ENCODE measurements around the gene HCFC1R1. TPM values are rescaled to one million over a fixed set of nuclear protein-coding genes. Genes with fewer than 3 reads are reported as not detected.

Gene HCFC1R1
- total and polyA plus RNA-seq, 2 of the 8 experiments (the other 6 are each of a cell fraction or from before 2014, with no cell fraction given), result 72.7 to 138 TPM

DNA sequence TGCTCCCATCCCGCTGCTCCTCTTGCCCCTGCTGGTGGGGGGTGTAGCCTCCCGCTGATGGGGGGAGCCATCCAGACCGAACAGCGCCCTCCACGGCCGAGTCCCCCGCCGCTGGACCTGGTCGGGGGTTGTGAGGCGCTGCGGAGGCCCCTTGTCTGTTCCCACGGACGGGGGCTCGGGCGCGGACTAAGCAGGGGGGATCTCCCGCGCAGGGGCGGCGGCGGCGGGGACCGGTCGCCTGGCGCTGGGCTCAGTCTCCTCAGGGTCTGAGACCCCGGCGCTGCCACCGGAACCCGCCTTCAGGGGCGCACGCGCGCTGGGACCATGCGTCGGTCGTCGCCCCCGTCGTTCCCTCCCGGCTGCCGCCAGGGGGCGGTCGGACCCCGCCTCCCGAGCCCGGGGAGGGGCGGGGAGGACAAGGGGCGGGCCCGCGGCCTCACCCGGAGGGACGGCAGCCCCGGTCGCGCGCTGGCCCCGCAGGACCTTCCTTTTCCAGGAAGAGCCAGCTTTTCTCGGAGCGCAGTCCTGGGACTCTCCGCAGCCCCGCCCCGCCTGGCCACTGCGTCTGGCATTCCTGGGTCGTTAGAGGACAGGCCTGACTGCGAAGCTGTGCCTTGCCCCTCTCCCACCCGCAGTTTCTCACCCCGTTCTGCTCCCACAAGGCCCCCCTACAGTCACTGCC lies 35.4 kb upstream of the HCFC1R1 start (continued):
- TF ChIP-seq RBBP5 (IDR thresholded peaks at IDR 0.05; ENCODE audit: borderline replicate concordance, low read depth, low read length) (no peak), CEBPB (IDR thresholded peaks at IDR 0.05; ENCODE audit: low read depth, low read length) (no peak), RAD21 (IDR thresholded peaks at IDR 0.05 in 1 of 2, conservative IDR thresholded peaks at IDR 0.05 in 1 of 2; ENCODE audit: low read depth in 2 of 2, low read length in 2 of 2) (peak; percentile 81 to 95), YY1 (IDR thresholded peaks at IDR 0.05; ENCODE audit: low read depth, low read length) (0 out of 2 replicates have a peak, but pooled peaks have one; percentile 42), TAF7 (optimal IDR thresholded peaks at IDR 0.05; ENCODE audit: borderline replicate concordance, low read depth, low read length) (peak; percentile 82), KDM4A (IDR thresholded peaks at IDR 0.05; ENCODE audit: low read depth, low read length, severe bottlenecking) (peak; percentile 79), NANOG (IDR thresholded peaks at IDR 0.05; ENCODE audit: insufficient read depth, low read depth, low read length, poor library complexity, severe bottlenecking) (no peak), SAP30 (IDR thresholded peaks at IDR 0.05; ENCODE audit: insufficient read depth, insufficient replicate concordance, low read length) (no peak), CBX8 (IDR thresholded peaks at IDR 0.05; ENCODE audit: borderline replicate concordance, low read depth, low read length) (no peak), HDAC2 (IDR thresholded peaks at IDR 0.05; ENCODE audit: borderline replicate concordance in 1 of 2, low read depth in 2 of 2, low read length in 2 of 2) (peak in 1 of 2 experiments; percentile 34; a peak in 1 of 4 replicates), RFX5 (IDR thresholded peaks at IDR 0.05; ENCODE audit: borderline replicate concordance, low read depth, low read length) (no peak), EP300 (IDR thresholded peaks at IDR 0.05; ENCODE audit: borderline replicate concordance in 1 of 2, low read depth in 2 of 2, low read length in 2 of 2) (0 out of 3 replicates have a peak, but pooled peaks of 1 of the 2 experiments have one; percentile 53), SP4 (IDR thresholded peaks at IDR 0.05; ENCODE audit: low read length) (0 out of 2 replicates have a peak, but pooled peaks have one; percentile 67), PHF8 (conservative IDR thresholded peaks at IDR 0.05; ENCODE audit: low read depth, low read length) (peak; percentile 48), SP1 (IDR thresholded peaks at IDR 0.05; ENCODE audit: low read depth, low read length) (peak; percentile 53; the same call in 1 of the 2 replicates), JUND (IDR thresholded peaks at IDR 0.05; ENCODE audit: low read length) (no peak), SIN3A (conservative IDR thresholded peaks at IDR 0.05 in 1 of 2, IDR thresholded peaks at IDR 0.05 in 1 of 2; ENCODE audit: low read depth in 1 of 2, low read length in 2 of 2) (peak; percentile 33 to 64; a peak in 1 of 4 replicates)
- TF ChIP-seq, protein P1, sequence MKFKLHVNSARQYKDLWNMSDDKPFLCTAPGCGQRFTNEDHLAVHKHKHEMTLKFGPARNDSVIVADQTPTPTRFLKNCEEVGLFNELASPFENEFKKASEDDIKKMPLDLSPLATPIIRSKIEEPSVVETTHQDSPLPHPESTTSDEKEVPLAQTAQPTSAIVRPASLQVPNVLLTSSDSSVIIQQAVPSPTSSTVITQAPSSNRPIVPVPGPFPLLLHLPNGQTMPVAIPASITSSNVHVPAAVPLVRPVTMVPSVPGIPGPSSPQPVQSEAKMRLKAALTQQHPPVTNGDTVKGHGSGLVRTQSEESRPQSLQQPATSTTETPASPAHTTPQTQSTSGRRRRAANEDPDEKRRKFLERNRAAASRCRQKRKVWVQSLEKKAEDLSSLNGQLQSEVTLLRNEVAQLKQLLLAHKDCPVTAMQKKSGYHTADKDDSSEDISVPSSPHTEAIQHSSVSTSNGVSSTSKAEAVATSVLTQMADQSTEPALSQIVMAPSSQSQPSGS (IDR thresholded peaks at IDR 0.05; ENCODE audit: low read length), result 0 out of 2 replicates have a peak, but pooled peaks have one; percentile 61

Data from H1 (cell line).